WTC11 (cell line): ENCODE data around the gene ZNF507.

ENCODE experiments used
- CREB1 ChIP-seq: sonication (generic); formaldehyde crosslinking; IDR thresholded peaks from 2 replicates; pipeline ENCODE4 v1.8.0; 2023; ENCODE audit warnings: mild to moderate bottlenecking, missing genetic modification reagents
- CTCF ChIP-seq: fragments of 200-600 bp; IDR thresholded peaks from 2 replicates; pipeline ENCODE4 v1.8.0; 2022; ENCODE audit warnings: antibody characterized with exemption
- NR1H2 ChIP-seq: sonication (generic); formaldehyde crosslinking; IDR thresholded peaks from 2 replicates; pipeline ENCODE4 v1.9.0; 2021; ENCODE audit warnings: mild to moderate bottlenecking, moderate library complexity, missing genetic modification reagents
- TEAD4 ChIP-seq: sonication (generic); formaldehyde crosslinking; IDR thresholded peaks from 2 replicates; pipeline ENCODE4 v1.8.0; 2022; ENCODE audit warnings: mild to moderate bottlenecking, missing genetic modification reagents
- ZNF219 ChIP-seq: sonication (generic); formaldehyde crosslinking; IDR thresholded peaks from 2 replicates; pipeline ENCODE4 v1.8.0; 2023; ENCODE audit warnings: missing genetic modification reagents, mild to moderate bottlenecking, borderline replicate concordance

GRCh38 chr19:32436692-32437091 is 91.3 kb downstream of the ZNF507 start:
- no peak for TF ChIP-seq CTCF
- TF ChIP-seq CREB1 (CRISPR knock-in tag): no peak
- TF ChIP-seq TEAD4 (CRISPR knock-in tag): no peak
- no peak for TF ChIP-seq ZNF219 (CRISPR knock-in tag)
- TF ChIP-seq NR1H2: no peak
